ENCODE results near the gene LYPLA2.

DNA sequence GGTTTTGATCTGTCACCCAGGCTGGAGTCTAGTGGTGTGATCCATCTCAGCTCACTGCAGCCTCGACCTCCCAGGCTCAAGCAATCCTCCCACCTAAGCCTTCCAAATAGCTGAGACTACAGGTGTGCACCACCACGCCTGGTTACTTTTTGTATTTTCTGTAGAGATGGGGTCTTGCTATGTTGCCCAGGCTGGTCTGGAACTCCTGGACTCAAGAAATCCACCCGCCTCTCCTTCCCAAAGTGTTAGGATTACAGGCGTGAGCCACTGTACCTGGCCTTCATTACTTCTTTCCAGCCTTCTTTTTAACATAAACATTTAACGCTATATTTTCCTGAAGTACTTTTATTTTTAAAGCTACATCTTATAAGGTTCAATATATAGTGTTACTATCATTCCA is 52.7 kb downstream of the LYPLA2 start:
- TF ChIP-seq, protein P1, sequence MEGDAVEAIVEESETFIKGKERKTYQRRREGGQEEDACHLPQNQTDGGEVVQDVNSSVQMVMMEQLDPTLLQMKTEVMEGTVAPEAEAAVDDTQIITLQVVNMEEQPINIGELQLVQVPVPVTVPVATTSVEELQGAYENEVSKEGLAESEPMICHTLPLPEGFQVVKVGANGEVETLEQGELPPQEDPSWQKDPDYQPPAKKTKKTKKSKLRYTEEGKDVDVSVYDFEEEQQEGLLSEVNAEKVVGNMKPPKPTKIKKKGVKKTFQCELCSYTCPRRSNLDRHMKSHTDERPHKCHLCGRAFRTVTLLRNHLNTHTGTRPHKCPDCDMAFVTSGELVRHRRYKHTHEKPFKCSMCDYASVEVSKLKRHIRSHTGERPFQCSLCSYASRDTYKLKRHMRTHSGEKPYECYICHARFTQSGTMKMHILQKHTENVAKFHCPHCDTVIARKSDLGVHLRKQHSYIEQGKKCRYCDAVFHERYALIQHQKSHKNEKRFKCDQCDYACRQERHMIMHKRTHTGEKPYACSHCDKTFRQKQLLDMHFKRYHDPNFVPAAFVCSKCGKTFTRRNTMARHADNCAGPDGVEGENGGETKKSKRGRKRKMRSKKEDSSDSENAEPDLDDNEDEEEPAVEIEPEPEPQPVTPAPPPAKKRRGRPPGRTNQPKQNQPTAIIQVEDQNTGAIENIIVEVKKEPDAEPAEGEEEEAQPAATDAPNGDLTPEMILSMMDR (IDR thresholded peaks at IDR 0.05) = no peak
- no peak for TF ChIP-seq POLR2AphosphoS5 (IDR thresholded peaks at IDR 0.05)
- no peak for TF ChIP-seq POLR2A (IDR thresholded peaks at IDR 0.05)
